KMS-11 (cell line): ENCODE data around the gene TSPAN5.

Experiments used
- H2AFZ ChIP-seq: fragments of 200-600 bp; sonication (generic); 2 replicates; pipeline ENCODE4 v1.6.1; 2016; ENCODE audit warnings: antibody characterized with exemption, mixed run types, low read depth
- H3K27ac ChIP-seq: fragments of 200-600 bp; sonication (generic); 2 replicates; pipeline ENCODE4 v1.6.1; 2016; ENCODE audit warnings: mild to moderate bottlenecking, mixed run types
- H3K27me3 ChIP-seq: fragments of 200-600 bp; sonication (generic); 2 replicates; pipeline ENCODE4 v1.6.1; 2017; ENCODE audit warnings: mild to moderate bottlenecking, low read depth, mixed run types, moderate library complexity; ENCODE audit not compliant: insufficient read depth
- H3K36me3 ChIP-seq: fragments of 200-600 bp; sonication (generic); 2 replicates; pipeline ENCODE4 v1.6.1; 2017; ENCODE audit warnings: mild to moderate bottlenecking, mixed run types; ENCODE audit not compliant: insufficient read depth
- H3K4me1 ChIP-seq: fragments of 200-600 bp; sonication (generic); 2 replicates; pipeline ENCODE4 v1.6.1; 2016; ENCODE audit warnings: mild to moderate bottlenecking, low read depth, mixed run types; ENCODE audit not compliant: poor library complexity, severe bottlenecking
- H3K4me2 ChIP-seq: fragments of 200-600 bp; sonication (generic); 2 replicates; pipeline ENCODE4 v1.7.0; 2016; ENCODE audit warnings: mild to moderate bottlenecking, mixed run types
- H3K4me3 ChIP-seq: fragments of 200-600 bp; sonication (generic); IDR thresholded peaks from 2 replicates; pipeline ENCODE4 v1.6.1; 2017; ENCODE audit warnings: low read depth, low read length, mixed read lengths; ENCODE audit not compliant: insufficient read depth
- H3K79me2 ChIP-seq: fragments of 200-600 bp; sonication (generic); 2 replicates; pipeline ENCODE4 v1.6.1; 2016; ENCODE audit warnings: low read depth, mixed run types; ENCODE audit not compliant: insufficient read depth
- H3K9ac ChIP-seq: fragments of 200-600 bp; sonication (generic); 2 replicates; pipeline ENCODE4 v1.6.1; 2016; ENCODE audit warnings: mild to moderate bottlenecking, mixed run types
- H4K20me1 ChIP-seq: fragments of 200-600 bp; sonication (generic); 2 replicates; pipeline ENCODE4 v1.6.1; 2016; ENCODE audit warnings: mild to moderate bottlenecking, mixed run types; ENCODE audit not compliant: insufficient read depth
- CTCF ChIP-seq: fragments of 200-600 bp; sonication (generic); conservative IDR thresholded peaks from 2 replicates; pipeline ENCODE4 v1.6.1; 2017; ENCODE audit warnings: low read depth, mild to moderate bottlenecking, antibody characterized with exemption, low read length, moderate library complexity, mixed read lengths

Gene TSPAN5

GRCh38 chr4:98688411-98689290, 30.2 kb upstream of the TSPAN5 start:
- Histone ChIP-seq H2AFZ (no peak overlapping the region), H3K4me2 (no peak overlapping the region)

GRCh38 chr4:98687876-98688275, 29.5 kb upstream of the TSPAN5 start:
- Histone ChIP-seq H3K27ac (no peak overlapping the region), H2AFZ (no peak overlapping the region), H3K9ac (no peak overlapping the region), H3K4me3 (no peak overlapping the region), H3K79me2 (no peaks in the 10 kb centered on the region), H3K27me3 (no peaks in the 10 kb centered on the region), H4K20me1 (no peaks in the 10 kb centered on the region), H3K4me1 (no peaks in the 10 kb centered on the region), H3K36me3 (no peaks in the 10 kb centered on the region), H3K4me2 (no peak overlapping the region)
- no peak for TF ChIP-seq CTCF

More at GRCh38 chr4:98688411-98689290, 30.2 kb upstream of the TSPAN5 start:
- H3K36me3 ChIP-seq, result no peaks in the 10 kb centered on the region
- H3K9ac ChIP-seq, result no peak overlapping the region
- H3K79me2 ChIP-seq, result no peaks in the 10 kb centered on the region
- H4K20me1 ChIP-seq, result no peaks in the 10 kb centered on the region
- H3K27me3 ChIP-seq, result no peaks in the 10 kb centered on the region
- H3K27ac ChIP-seq, result no peak overlapping the region
- no peaks in the 10 kb centered on the region for H3K4me1 ChIP-seq
- no peak overlapping the region for H3K4me3 ChIP-seq
- no peak for TF ChIP-seq CTCF

- Histone ChIP-seq H2AFZ (no peak overlapping the region), H3K9ac (no peak overlapping the region), H3K27ac (no peak overlapping the region), H3K36me3 (no peaks in the 10 kb centered on the region), H3K27me3 (no peaks in the 10 kb centered on the region), H3K4me3 (no peak overlapping the region), H3K79me2 (no peaks in the 10 kb centered on the region), H4K20me1 (no peaks in the 10 kb centered on the region), H3K4me1 (no peaks in the 10 kb centered on the region), H3K4me2 (no peak overlapping the region)
- no peak for TF ChIP-seq CTCF
These were observed 28.4 kb upstream of the TSPAN5 start for GRCh38 chr4:98686847-98687246.

GRCh38 chr4:98686043-98686707, 27.8 kb upstream of the TSPAN5 start:
- no peaks in the 10 kb centered on the region for H3K27me3 ChIP-seq
- no peak overlapping the region for H3K27ac ChIP-seq
- no peak overlapping the region for H3K9ac ChIP-seq
- H2AFZ ChIP-seq, result no peak overlapping the region
- H4K20me1 ChIP-seq, result no peaks in the 10 kb centered on the region
- H3K4me2 ChIP-seq, result no peak overlapping the region
- H3K79me2 ChIP-seq, result no peaks in the 10 kb centered on the region
- TF ChIP-seq CTCF, result no peak
- no peaks in the 10 kb centered on the region for H3K36me3 ChIP-seq
- H3K4me1 ChIP-seq, result no peaks in the 10 kb centered on the region
- H3K4me3 ChIP-seq, result no peak overlapping the region
